PC-9 (cell line): ENCODE measurements around the gene OPN1LW. TPM values are rescaled to one million over a fixed set of nuclear protein-coding genes. Genes with fewer than 3 reads are reported as not detected.

ENCODE experiments used
- BruUV-seq: library from RNA; stranded (reverse); fragments of 400-500 nt; replicated peaks from 2 replicates; lab custom pipeline; 2021; lab: Mats Ljungman, UMichigan
- CTCF ChIA-PET: fragments of 300-600 bp; sonication (Branson Sonifier 250); formaldehyde crosslinking; loops from one replicate; lab custom pipeline; 2022; ENCODE audit warnings: antibody characterized with exemption; lab: Charles Lee
- POLR2A ChIA-PET: fragments of 300-600 bp; sonication (Branson Sonifier 250); formaldehyde crosslinking; loops from one replicate; lab custom pipeline; 2022; ENCODE audit warnings: antibody characterized with exemption; ENCODE audit not compliant: unreplicated experiment; lab: Charles Lee
- DNase-seq, 2 experiments: peaks; one replicate each; pipeline versions ENCODE4 v3.0.0 to v3.0.0-alpha.2; 2015 to 2022; ENCODE audit warnings: mixed read lengths in 1 of 2
- H2AFZ ChIP-seq: fragments of 200-600 bp; sonication (generic); 2 replicates; pipeline ENCODE4 v1.8.1; 2017; ENCODE audit warnings: antibody characterized with exemption
- H3F3A ChIP-seq: fragments of 200-600 bp; sonication (generic); 2 replicates; pipeline ENCODE4 v1.8.1; 2017; ENCODE audit warnings: antibody characterized with exemption, mild to moderate bottlenecking, low read depth; ENCODE audit not compliant: insufficient read depth
- H3K27ac ChIP-seq: fragments of 200-600 bp; sonication (generic); 2 replicates; pipeline ENCODE4 v1.6.1; 2016; ENCODE audit warnings: mixed run types
- H3K27me3 ChIP-seq: fragments of 200-600 bp; sonication (generic); 2 replicates; pipeline ENCODE4 v1.6.1; 2016; ENCODE audit warnings: low read depth, mixed run types; ENCODE audit not compliant: insufficient read depth
- H3K36me3 ChIP-seq: fragments of 200-600 bp; sonication (generic); 2 replicates; pipeline ENCODE4 v1.6.1; 2016; ENCODE audit warnings: low read depth, mixed run types
- H3K4me1 ChIP-seq: fragments of 200-600 bp; sonication (generic); replicated peaks from 2 replicates; pipeline ENCODE4 v1.6.1; 2016; ENCODE audit warnings: mixed run types; ENCODE audit not compliant: insufficient read depth
- H3K4me2 ChIP-seq: fragments of 200-600 bp; sonication (generic); 2 replicates; pipeline ENCODE4 v1.6.1; 2017; ENCODE audit warnings: mixed run types
- H3K4me3 ChIP-seq: fragments of 200-600 bp; sonication (generic); 2 replicates; pipeline ENCODE4 v1.6.1; 2016; ENCODE audit warnings: mixed run types
- H3K79me2 ChIP-seq: fragments of 200-600 bp; sonication (generic); 2 replicates; pipeline ENCODE4 v1.6.1; 2017; ENCODE audit warnings: low read depth, mixed run types
- H3K9me2 ChIP-seq: fragments of 200-600 bp; sonication (generic); 2 replicates; pipeline ENCODE4 v1.8.1; 2017; ENCODE audit warnings: mild to moderate bottlenecking; ENCODE audit not compliant: insufficient read depth
- H3K9me3 ChIP-seq: fragments of 200-600 bp; sonication (generic); 2 replicates; pipeline ENCODE4 v1.8.1; 2016; ENCODE audit warnings: low read depth; ENCODE audit not compliant: insufficient read depth
- H4K20me1 ChIP-seq: fragments of 200-600 bp; sonication (generic); 2 replicates; pipeline ENCODE4 v1.8.1; 2017; ENCODE audit not compliant: insufficient read depth
- EZH2 ChIP-seq: fragments of 200-600 bp; sonication (generic); IDR thresholded peaks from 2 replicates; pipeline ENCODE4 v1.8.0; 2017; ENCODE audit warnings: antibody characterized with exemption, low read depth
- intact Hi-C: fragments of 100-400 bp; cut with micrococcal nuclease; formaldehyde crosslinking; loops from one replicate; pipeline ENCODE4 v1.10.0; 2022; ENCODE audit not compliant: unreplicated experiment
- total RNA-seq: library from RNA; stranded (reverse); gene quantifications from 2 replicates; pipeline ENCODE4 v1.2.3, GENCODE V29; 2021
- TF ChIP-seq, protein P1 (sequence below): fragments of 200-600 bp; sonication (generic); conservative IDR thresholded peaks from 2 replicates; pipeline ENCODE4 v1.6.1; 2017; ENCODE audit warnings: mixed run types, antibody characterized with exemption, mild to moderate bottlenecking, moderate library complexity

Gene OPN1LW
- total RNA-seq, 1 experiment from 2014 or later: not detected

DNA sequence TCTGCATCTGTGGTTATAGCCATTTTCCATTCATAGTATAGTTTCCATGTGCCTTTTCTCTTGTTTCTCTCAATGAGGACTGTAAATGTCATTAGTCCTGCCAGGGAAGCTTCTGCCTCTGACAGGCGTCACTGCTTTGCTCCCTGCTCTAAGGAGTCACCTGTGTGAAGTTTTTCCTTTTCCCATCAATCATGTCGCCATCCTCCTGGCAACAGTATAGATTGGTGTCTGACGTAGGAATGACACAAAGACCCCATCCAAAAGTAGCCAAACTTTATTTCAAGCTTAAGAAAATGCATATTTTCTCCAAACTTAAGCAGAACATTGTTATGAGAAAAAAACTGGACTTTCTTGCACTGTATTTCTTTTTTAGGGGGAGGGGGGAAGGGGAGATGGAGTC is 23.5 kb upstream of the OPN1LW start:
- Histone ChIP-seq H3K27me3 (no peaks in the 10 kb centered on the region), H3K27ac (no peak overlapping the region), H3K79me2 (no peaks in the 10 kb centered on the region), H3K36me3 (no peaks in the 10 kb centered on the region), H3F3A (peaks cover 37% of the 10 kb centered on the region), H3K4me3 (no peak overlapping the region), H3K4me1 (peaks cover 42% of the 10 kb centered on the region), H3K4me2 (no peak overlapping the region), H4K20me1 (no peaks in the 10 kb centered on the region), H3K9me3 (no peaks in the 10 kb centered on the region), H3K9me2 (no peaks in the 10 kb centered on the region), H2AFZ (no peak overlapping the region)
- intact Hi-C loops: no loop called here
- DNase-seq: no peak
- TF ChIP-seq, protein P1, sequence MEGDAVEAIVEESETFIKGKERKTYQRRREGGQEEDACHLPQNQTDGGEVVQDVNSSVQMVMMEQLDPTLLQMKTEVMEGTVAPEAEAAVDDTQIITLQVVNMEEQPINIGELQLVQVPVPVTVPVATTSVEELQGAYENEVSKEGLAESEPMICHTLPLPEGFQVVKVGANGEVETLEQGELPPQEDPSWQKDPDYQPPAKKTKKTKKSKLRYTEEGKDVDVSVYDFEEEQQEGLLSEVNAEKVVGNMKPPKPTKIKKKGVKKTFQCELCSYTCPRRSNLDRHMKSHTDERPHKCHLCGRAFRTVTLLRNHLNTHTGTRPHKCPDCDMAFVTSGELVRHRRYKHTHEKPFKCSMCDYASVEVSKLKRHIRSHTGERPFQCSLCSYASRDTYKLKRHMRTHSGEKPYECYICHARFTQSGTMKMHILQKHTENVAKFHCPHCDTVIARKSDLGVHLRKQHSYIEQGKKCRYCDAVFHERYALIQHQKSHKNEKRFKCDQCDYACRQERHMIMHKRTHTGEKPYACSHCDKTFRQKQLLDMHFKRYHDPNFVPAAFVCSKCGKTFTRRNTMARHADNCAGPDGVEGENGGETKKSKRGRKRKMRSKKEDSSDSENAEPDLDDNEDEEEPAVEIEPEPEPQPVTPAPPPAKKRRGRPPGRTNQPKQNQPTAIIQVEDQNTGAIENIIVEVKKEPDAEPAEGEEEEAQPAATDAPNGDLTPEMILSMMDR: no peak
- TF ChIP-seq EZH2: no peak
- BruUV-seq: no TSS peak
- ChIA-PET CTCF (interaction anchor here (0.6 kb wide), 1 partner anchor 248 kb away, joined by 4 read pairs; no protein-coding TSS in a partner anchor), POLR2A (no interaction called here)

DNA sequence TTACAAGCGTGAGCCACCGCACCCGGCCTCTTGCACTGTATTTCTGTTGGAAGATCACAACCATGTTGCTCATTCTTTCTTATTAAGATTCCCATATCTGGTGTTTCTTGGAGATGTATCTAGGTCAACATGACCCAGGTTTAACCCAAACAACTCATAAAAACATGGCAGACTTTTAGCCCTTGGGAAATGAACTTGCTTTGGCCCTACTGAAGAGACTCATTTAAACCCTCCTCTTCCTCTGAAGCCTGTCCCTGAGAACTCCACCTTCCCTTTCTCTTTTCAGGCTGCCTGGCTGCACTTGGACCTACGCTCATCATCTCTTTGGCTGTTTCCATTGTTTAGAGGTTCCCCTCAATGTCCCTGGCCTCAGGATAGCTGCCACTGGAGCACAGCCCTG is 22.8 kb upstream of the OPN1LW start:
- Histone ChIP-seq H3F3A (peaks cover 37% of the 10 kb centered on the region), H3K27me3 (no peaks in the 10 kb centered on the region), H3K4me3 (no peak overlapping the region), H3K9me2 (no peaks in the 10 kb centered on the region), H2AFZ (no peak overlapping the region), H3K36me3 (no peaks in the 10 kb centered on the region), H3K79me2 (no peaks in the 10 kb centered on the region), H3K9me3 (no peaks in the 10 kb centered on the region), H3K4me1 (peaks cover 42% of the 10 kb centered on the region), H3K27ac (peak overlapping the region; percentile 87), H3K4me2 (peak overlapping the region; percentile 80), H4K20me1 (no peaks in the 10 kb centered on the region)
- CTCF ChIA-PET: no interaction called here
- intact Hi-C loops: no loop called here
- peak in 1 of 2 experiments; percentile 1 for DNase-seq
- POLR2A ChIA-PET: no interaction called here
- BruUV-seq: no TSS peak
- no peak for TF ChIP-seq EZH2
- TF ChIP-seq, protein P1: no peak

DNA sequence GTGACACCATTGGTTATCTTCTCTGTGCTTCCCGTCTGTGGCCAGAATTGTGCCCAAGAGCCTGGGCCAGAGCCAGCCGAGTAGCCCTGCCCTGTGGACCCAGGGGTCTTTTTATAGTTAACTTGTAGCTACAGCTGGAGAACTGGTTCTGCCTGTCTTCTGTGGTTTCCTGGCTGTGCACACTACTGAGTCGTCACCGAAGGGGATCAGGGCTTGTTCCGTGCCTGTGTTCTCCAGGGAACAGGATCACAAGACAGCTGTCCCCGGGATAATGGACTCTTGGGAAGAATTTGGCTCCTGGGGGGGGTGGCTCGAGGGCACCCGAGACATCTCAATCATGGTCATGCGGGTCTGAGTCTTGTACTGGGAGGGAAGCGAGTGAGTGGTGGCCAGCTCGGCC is 22.1 kb upstream of the OPN1LW start:
- no TSS peak for BruUV-seq
- ChIA-PET POLR2A (interaction anchor here (0.7 kb wide), 1 partner anchor 73 kb away, joined by 4 read pairs; no protein-coding TSS in a partner anchor), CTCF (no interaction called here)
- intact Hi-C loops: loop anchor here (2.0 kb wide), 1 partner anchor 25 kb away; the partner anchor contains the start of gene MECP2
- DNase-seq: peak; percentile 80 to 84
- Histone ChIP-seq H4K20me1 (no peaks in the 10 kb centered on the region), H3K4me2 (peak overlapping the region; percentile 80), H2AFZ (no peak overlapping the region; the same call in 1 of the 2 replicates), H3K27ac (peak overlapping the region; percentile 87), H3K27me3 (no peaks in the 10 kb centered on the region), H3K4me1 (peaks cover 42% of the 10 kb centered on the region), H3K4me3 (peak overlapping the region; percentile 45; the same call in 1 of the 2 replicates), H3F3A (peaks cover 37% of the 10 kb centered on the region), H3K9me2 (no peaks in the 10 kb centered on the region), H3K36me3 (no peaks in the 10 kb centered on the region), H3K79me2 (no peaks in the 10 kb centered on the region), H3K9me3 (no peaks in the 10 kb centered on the region)
- TF ChIP-seq, protein P1: no peak
- no peak for TF ChIP-seq EZH2
